DMS153 treated with DMSO at 0.1 percent for 48 hours (cell line): ENCODE measurements around the gene ZBTB20.

Source experiments
- DNase-seq: peaks from one replicate; lab custom pipeline; 2025; ENCODE audit not compliant: unreplicated experiment; lab: John Stamatoyannopoulos, UW

ZBTB20 gene

GRCh38 chr3:114721209-114721608, 425.9 kb downstream of the ZBTB20 start:
- no peak for DNase-seq

DNA sequence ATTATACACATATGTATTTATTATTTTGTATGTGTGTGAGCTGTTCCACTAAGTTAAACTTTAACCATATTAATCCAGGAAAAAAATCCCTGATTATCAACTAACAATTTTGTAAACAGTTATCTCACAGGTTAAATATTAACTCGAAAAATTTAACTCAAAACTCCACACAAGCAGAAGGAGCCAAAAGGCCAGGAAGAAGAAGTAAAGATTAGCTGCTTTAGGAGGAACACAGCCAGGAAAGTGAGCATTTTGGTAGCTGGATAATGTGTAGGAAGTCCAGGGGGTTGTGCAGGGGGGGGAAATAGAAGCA, 428.2 kb downstream of the ZBTB20 start:
- DNase-seq, result no peak

DNA sequence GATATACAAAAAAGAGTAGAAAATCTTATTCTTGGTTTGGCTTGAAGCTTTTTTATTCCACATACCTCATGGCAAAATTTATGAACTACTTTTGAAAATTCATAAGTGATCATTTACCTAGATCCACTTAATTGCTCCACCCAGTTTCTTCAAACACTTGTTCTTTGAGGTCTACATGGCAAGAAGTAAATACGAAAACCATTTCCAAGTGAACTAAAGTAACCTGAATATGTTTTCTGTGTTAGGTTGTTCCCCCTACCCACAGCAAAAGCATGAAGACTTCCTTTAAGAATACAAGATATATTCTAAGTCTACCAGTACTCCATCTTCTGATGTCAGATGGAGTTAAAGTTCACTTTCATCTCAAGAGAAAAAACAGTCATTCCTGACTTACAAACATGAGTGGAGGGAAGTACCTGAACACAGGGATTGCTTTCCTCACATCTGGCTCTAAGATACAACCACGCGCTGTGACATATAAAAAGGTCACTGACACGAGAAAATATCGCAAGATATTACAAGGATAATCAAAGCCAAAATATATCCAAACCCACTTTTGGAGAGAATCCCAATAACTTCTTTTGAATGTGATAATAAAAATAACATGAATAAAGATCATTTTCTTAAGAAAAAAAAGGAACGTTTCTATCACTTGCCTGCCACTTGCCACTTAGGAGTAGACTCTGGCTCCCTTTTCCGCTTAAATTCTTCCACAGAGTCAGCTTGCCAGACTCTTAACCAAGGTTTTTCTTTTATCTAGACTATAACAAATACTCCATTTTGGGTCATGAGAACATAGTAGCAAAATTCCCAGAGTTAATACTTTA, 428.8 kb downstream of the ZBTB20 start:
- no peak for DNase-seq

- no peak for DNase-seq
Measured at GRCh38 chr3:114716916-114717315, 430.2 kb downstream of the ZBTB20 start.

DNA sequence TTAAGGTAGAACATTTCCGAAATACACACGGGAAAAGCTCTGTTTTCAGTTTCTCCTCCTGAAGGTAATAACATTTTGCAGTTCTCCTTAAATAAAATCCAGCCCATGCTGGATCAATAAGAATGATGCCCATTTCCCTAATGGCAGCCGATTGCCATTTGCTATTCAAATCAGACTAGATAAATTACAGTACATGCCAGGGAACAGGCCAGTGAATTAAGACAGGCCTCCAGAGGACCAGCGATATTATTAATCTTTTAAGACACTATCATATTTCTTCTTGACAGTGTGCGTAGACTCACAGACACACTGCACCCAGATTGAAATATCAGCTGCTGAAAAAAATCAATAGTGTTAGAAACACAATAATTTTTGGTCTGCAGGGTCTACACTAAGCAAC, 431.0 kb downstream of the ZBTB20 start:
- no peak for DNase-seq

- DNase-seq, result no peak
Measured at GRCh38 chr3:114714957-114715460, 432.1 kb downstream of the ZBTB20 start.

DNA sequence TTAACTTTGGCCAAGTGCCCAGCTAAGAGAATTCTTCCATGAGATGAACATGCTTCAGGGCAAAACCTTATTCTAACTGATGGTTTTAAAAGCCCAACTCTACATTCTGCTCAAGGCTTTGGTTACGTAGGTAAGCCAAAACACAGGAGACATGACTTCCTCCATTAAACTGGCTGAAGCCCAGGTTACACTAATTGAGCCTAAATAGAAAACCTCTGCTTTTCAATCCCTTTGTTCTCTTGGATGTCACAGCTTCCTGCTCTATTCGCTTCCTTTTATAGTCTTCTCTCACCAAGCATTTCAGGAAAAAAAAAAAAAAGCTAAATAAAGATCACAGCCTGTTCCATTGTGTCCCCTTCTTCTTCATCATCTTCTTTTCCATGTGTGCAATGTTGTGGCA, 432.9 kb downstream of the ZBTB20 start:
- DNase-seq, result peak; percentile 33

GRCh38 chr3:114712728-114713492, 434.2 kb downstream of the ZBTB20 start:
- no peak for DNase-seq

DNA sequence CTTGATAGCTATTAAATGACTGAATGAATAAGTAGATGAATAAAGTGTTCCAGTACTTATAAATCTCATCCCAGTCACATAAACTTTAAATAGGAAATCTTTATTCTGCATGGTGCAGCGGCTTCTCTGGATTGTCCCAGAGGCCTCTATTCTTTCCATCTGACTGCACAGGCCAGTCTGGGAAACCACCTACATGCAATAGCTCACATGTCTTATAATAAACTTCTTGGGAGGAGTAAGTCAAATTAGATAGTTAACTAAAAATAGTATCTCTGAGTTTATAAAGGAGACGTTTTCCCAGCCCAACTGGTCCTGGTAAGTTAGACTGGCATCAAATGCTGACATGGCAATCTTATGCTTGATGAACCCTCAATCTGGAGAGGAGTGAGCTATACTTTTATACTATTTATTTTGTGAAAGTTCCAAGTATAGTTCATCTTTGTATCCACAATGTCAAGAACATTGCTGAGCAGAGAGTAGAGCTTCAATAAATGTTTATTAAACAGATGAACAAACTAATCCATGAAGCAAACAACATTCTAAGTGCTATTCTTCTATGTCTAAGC, 435.7 kb downstream of the ZBTB20 start:
- no peak for DNase-seq

GRCh38 chr3:114709102-114709501, 438.0 kb downstream of the ZBTB20 start:
- DNase-seq, result no peak

DNA sequence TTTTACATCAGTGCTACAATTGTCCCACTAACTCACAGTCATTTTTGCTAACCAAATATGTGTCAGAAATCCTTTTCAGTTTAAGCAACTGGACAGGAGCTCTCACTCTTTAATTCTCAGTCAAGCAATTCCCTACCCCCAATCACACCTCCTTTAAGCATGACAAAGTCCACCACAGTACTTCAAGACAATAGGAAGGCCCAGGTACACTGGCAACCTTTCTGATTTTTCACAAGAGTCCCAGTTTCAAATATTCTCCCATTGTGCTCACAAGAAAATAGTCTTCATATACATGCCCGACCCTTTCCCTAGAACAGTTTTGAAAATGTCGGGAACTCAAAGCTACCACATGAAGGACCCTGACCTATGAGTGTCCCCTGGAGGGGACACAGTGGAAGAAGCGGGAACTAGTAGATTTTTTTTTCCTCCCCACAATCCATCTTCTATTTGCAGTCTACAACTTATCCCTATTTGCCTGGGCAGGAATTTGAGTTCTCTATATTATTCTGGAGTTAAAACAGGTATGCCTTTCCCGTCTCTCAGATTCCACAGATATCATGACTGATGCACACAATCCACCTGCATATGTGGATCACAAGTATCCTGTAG, 439.7 kb downstream of the ZBTB20 start:
- DNase-seq, result no peak

DNA sequence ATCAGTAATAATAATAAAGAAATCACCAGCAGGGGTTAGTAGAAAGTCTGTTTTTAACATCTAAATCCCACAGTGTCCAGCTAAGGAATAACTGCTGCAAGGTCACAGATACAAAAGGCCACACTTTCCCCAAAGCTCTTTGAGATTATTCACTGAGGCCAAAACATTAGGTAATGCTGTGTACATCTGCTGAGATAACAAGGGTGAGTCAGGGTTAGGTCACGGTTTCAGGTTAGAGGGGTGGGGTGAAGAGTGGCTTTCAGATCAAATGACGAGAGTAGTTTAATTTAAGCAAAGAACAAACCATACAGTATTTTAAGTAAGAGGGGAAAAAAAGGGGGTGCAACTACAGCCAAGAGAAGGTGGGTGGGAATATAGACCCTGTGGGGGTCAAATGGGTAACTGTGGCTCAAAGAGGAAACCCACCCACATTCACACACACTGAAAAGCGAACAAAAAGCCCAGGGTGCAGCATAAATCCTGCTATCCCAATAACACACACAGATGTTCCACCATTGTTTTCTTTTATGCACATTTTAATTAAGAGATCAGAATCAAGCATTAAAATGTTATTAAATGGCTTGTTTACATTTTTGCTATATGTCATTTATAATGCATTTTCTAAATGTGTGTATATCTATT, 440.4 kb downstream of the ZBTB20 start:
- DNase-seq, result no peak

- no peak for DNase-seq
Measured at GRCh38 chr3:114700637-114701234, 446.4 kb downstream of the ZBTB20 start.

- no peak for DNase-seq
Measured at GRCh38 chr3:114698146-114699105, 448.7 kb downstream of the ZBTB20 start.

DNA sequence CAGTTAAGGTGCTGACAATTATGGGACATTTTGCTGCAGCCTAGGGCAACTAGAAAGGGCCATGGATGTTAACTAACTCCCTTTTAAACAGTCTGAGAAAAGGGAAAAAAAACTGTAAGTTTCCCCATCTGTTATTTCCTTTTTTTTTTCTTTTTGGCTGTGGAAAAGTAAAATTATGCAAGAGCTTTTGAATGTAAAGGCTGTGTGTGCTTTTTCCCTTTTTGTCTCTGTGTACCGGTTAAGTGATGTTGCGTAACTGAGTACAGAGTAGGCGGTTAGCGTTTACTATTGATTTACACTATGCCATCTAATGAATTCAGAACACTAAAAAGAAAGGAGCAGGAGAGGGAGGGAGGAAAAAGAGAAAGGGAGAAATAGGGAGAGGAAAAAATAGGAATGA, 449.7 kb downstream of the ZBTB20 start:
- DNase-seq, result no peak

- DNase-seq, result no peak
Measured at GRCh38 chr3:114694251-114694650, 452.8 kb downstream of the ZBTB20 start.

DNA sequence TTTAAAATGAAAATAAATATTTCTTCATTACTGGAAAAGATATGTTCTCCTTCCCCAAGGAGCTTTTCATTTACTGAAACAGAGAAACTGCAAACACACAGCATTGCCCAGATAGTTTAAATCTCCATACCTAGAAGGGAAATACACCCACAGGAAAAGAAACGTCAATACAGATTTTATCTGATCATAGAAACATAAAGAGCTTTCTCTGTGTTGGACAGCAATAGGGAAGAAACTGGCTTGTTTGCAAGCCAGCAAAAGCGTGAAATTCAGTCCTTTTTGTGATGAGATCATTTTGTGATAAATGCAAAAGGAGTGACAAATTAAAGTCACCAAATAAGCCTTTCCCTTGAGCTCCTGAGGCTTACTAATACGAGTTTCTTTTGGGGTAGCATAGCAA, 455.2 kb downstream of the ZBTB20 start:
- no peak for DNase-seq

DNA sequence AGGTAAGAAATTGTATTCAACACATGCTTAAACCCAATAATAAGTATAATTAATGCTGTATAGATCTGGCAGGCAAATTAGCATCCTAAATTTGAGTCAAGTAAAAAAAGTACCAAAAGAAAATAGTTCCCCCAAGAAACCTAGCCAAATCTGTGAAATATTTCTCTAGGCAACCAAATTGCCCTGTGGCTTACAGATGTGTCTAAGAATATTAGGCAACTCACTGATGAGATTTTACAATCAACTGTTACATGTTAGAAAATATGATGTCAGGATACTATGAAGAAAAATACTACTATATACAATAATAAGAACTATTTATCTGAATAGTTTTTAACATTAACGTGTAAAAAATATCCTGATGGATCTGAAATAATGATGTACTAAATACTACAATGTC, 456.2 kb downstream of the ZBTB20 start:
- no peak for DNase-seq

GRCh38 chr3:114687151-114687550, 459.9 kb downstream of the ZBTB20 start:
- DNase-seq, result no peak

DNA sequence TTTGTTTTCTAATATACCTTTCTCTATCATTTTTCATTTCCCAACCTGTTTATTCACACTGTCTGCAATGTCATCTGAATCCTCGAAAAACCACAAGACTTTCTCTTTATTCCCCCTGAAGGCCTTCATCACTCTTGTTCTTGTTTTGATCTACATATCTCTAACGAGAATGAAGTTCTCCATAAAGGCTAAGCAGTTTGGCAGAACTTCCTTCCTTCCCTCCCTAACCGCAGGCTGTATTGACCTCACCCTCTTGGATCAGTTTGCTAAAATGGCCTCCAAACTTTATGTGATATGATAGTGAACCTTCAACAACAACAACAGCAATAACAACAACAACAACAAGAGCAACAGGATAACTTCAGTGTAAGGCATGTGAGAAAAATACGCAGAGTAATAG, 460.5 kb downstream of the ZBTB20 start:
- no peak for DNase-seq
